K562 (cell line): ENCODE measurements around the gene COL15A1. TPM values are rescaled to one million over a fixed set of nuclear protein-coding genes. Genes with fewer than 3 reads are reported as not detected.

ENCODE experiments used
- AFF1 ChIP-seq, 2 experiments: fragments of 450-650 bp; IDR thresholded peaks; 2 replicates each; pipeline ENCODE4 v1.6.1; 2018; ENCODE audit warnings: mild to moderate bottlenecking in 2 of 2, low read depth in 1 of 2; ENCODE audit not compliant: partially characterized antibody in 2 of 2
- ERF ChIP-seq: fragments of 450-650 bp; formaldehyde crosslinking; IDR thresholded peaks from 2 replicates; pipeline ENCODE4 v1.4.0; 2020; ENCODE audit warnings: mild to moderate bottlenecking, mixed read lengths
- GABPA ChIP-seq: fragments of 200-800 bp; sonication (Bioruptor generic); conservative IDR thresholded peaks from 2 replicates; pipeline ENCODE4 v1.6.1; 2016; ENCODE audit warnings: low read depth, missing genetic modification characterization, missing compliant biosample characterization
- GATAD2B ChIP-seq: fragments of 450-650 bp; IDR thresholded peaks from 2 replicates; pipeline ENCODE4 v1.6.1; 2017; ENCODE audit warnings: mild to moderate bottlenecking, borderline replicate concordance
- ILF3 ChIP-seq: fragments of 450-650 bp; IDR thresholded peaks from 2 replicates; pipeline ENCODE4 v1.6.1; 2018; ENCODE audit warnings: antibody characterized with exemption, mild to moderate bottlenecking, moderate library complexity, borderline replicate concordance
- MEIS2 ChIP-seq: fragments of 450-650 bp; IDR thresholded peaks from 2 replicates; pipeline ENCODE4 v1.6.1; 2014; ENCODE audit warnings: mild to moderate bottlenecking; ENCODE audit not compliant: partially characterized antibody
- NONO ChIP-seq, 2 experiments: fragments of 200-400 bp in 1 of 2; fragments of 450-650 bp in 1 of 2; formaldehyde crosslinking in 1 of 2; IDR thresholded peaks; 2 replicates each; pipeline ENCODE4 v1.6.1; 2017; ENCODE audit warnings: low read depth in 2 of 2, mild to moderate bottlenecking in 2 of 2, moderate library complexity in 2 of 2, low read length in 1 of 2
- NR3C1 ChIP-seq: sonication (generic); formaldehyde crosslinking; IDR thresholded peaks from 2 replicates; pipeline ENCODE4 v1.8.1; 2022; ENCODE audit warnings: missing genetic modification reagents
- POLR2G ChIP-seq: fragments of 200-400 bp; formaldehyde crosslinking; IDR thresholded peaks from 2 replicates; pipeline ENCODE4 v1.6.1; 2017; ENCODE audit warnings: low read depth, mild to moderate bottlenecking, antibody characterized with exemption, low read length, moderate library complexity
- PRMT5 ChIP-seq: sonication (generic); formaldehyde crosslinking; IDR thresholded peaks from 2 replicates; pipeline ENCODE4 v1.5.0; 2020; ENCODE audit warnings: missing genetic modification reagents
- SLC30A9 ChIP-seq: fragments of 250-450 bp; sonication (Bioruptor Pico); IDR thresholded peaks from 2 replicates; pipeline ENCODE4 v1.8.0; 2022; ENCODE audit warnings: mild to moderate bottlenecking, moderate library complexity
- SRSF1 ChIP-seq: fragments of 200-400 bp; formaldehyde crosslinking; IDR thresholded peaks from 2 replicates; pipeline ENCODE4 v1.6.1; 2017; ENCODE audit warnings: mild to moderate bottlenecking, low read depth, low read length, moderate library complexity
- TSC22D4 ChIP-seq: fragments of 450-650 bp; IDR thresholded peaks from 2 replicates; pipeline ENCODE4 v1.6.1; 2016; ENCODE audit warnings: missing genetic modification characterization, missing biosample characterization, control low read depth
- ZNF639 ChIP-seq, 2 experiments: fragments of 200-800 bp in 1 of 2; sonication (Bioruptor generic) in 1 of 2; sonication (generic) in 1 of 2; formaldehyde crosslinking in 1 of 2; IDR thresholded peaks in 1 of 2; conservative IDR thresholded peaks in 1 of 2; 2 replicates each; pipeline versions ENCODE4 v1.5.0 to v1.6.1; 2016 to 2020; ENCODE audit warnings: missing compliant biosample characterization in 1 of 2, missing genetic modification characterization in 1 of 2, missing genetic modification reagents in 1 of 2
- ZNF707 ChIP-seq: fragments of 250-450 bp; sonication (Bioruptor Pico); conservative IDR thresholded peaks from 2 replicates; pipeline ENCODE4 v1.8.0; 2022; ENCODE audit warnings: inconsistent platforms, mild to moderate bottlenecking, moderate library complexity
- polyA plus RNA-seq, 8 experiments: library from polyadenylated mRNA; depleted of rRNA in 4 of 8; stranded (reverse) in 5 of 8; unstranded in 3 of 8; fragments of >200 nt; fragmentation: Nextera tagmentation in 2 of 8; fragmentation: Illumina TruSeq in 1 of 8; extraction: Ambion mirVana in 2 of 8; extraction: Trizol in 1 of 8; gene quantifications; 2 replicates each; pipeline versions ENCODE4 v1.2.1 to v1.2.3, GENCODE V29; 2011 to 2014; ENCODE audit warnings: inconsistent platforms in 1 of 8, missing spikeins in 1 of 8
- total RNA-seq, 7 experiments: library from RNA; depleted of rRNA in 6 of 7; stranded (reverse); fragments of >200 nt in 6 of 7; fragmentation: Illumina TruSeq in 2 of 7; extraction: Trizol in 2 of 7; gene quantifications; 2 replicates each; pipeline versions ENCODE4 v1.2.1 to v1.2.3, GENCODE V29; 2011 to 2021; ENCODE audit warnings: low replicate concordance in 1 of 7
- TF ChIP-seq, protein P1 (sequence below): fragments of 450-650 bp; IDR thresholded peaks from 2 replicates; pipeline ENCODE4 v1.6.1; 2016; ENCODE audit warnings: antibody characterized with exemption
- TF ChIP-seq, protein P2 (sequence below): fragments of 450-650 bp; IDR thresholded peaks from 2 replicates; pipeline ENCODE4 v1.6.1; 2016

Gene COL15A1
- total and polyA plus RNA-seq, 9 of the 15 experiments (the other 6 are each of a cell fraction or from before 2014, with no cell fraction given) = 0.46 to 5.1 (median 2.6) TPM

- TF ChIP-seq ERF (CRISPR knock-in tag) (0 out of 2 replicates have a peak, but pooled peaks have one; percentile 26), ZNF639 (CRISPR knock-in tag; conservative IDR thresholded peaks at IDR 0.05 in 1 of 2, IDR thresholded peaks at IDR 0.05 in 1 of 2) (peak in 1 of 2 experiments; percentile 92; a peak in 2 of 4 replicates), POLR2G (peak; percentile 60), NR3C1 (CRISPR knock-in tag) (no peak), GATAD2B (0 out of 2 replicates have a peak, but pooled peaks have one; percentile 16), ILF3 (no peak), SLC30A9 (CRISPR knock-in tag) (no peak), TSC22D4 (tag) (no peak), SRSF1 (no peak), AFF1 (IDR thresholded peaks at IDR 0.05; ENCODE audit: low read depth in 1 of 2, partially characterized antibody in 2 of 2) (no peak), MEIS2 (no peak), PRMT5 (CRISPR knock-in tag) (no peak), ZNF707 (CRISPR knock-in tag) (no peak), NONO (IDR thresholded peaks at IDR 0.05; ENCODE audit: low read depth in 2 of 2, low read length in 1 of 2) (no peak; a peak in 1 of 4 replicates), GABPA (tag) (peak; percentile 9)
- TF ChIP-seq, protein P1, sequence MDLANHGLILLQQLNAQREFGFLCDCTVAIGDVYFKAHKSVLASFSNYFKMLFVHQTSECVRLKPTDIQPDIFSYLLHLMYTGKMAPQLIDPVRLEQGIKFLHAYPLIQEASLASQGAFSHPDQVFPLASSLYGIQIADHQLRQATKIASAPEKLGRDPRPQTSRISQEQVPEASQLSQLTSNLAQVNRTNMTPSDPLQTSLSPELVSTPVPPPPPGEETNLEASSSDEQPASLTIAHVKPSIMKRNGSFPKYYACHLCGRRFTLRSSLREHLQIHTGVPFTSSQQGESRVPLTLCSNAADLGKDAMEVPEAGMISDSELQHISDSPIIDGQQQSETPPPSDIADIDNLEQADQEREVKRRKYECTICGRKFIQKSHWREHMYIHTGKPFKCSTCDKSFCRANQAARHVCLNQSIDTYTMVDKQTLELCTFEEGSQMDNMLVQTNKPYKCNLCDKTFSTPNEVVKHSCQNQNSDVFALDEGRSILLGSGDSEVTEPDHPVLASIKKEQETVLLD = no peak
- TF ChIP-seq, protein P2, sequence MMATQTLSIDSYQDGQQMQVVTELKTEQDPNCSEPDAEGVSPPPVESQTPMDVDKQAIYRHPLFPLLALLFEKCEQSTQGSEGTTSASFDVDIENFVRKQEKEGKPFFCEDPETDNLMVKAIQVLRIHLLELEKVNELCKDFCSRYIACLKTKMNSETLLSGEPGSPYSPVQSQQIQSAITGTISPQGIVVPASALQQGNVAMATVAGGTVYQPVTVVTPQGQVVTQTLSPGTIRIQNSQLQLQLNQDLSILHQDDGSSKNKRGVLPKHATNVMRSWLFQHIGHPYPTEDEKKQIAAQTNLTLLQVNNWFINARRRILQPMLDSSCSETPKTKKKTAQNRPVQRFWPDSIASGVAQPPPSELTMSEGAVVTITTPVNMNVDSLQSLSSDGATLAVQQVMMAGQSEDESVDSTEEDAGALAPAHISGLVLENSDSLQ = no peak
Measured at GRCh38 chr9:99105152-99106043, 161.7 kb downstream of the COL15A1 start (continued).
